Stimulated activated CD8-positive, alpha-beta memory T cell treated with anti-CD3 and anti-CD28 coated beads, Interleukin-12 subunit alpha, Interleukin-12 subunit beta, amount 100 ng/mL, for 4 hours (primary cell): ENCODE results near the gene PDE9A.

Experiments used
- DNase-seq: peaks from one replicate; pipeline ENCODE4 v3.0.0-alpha.2; 2020; ENCODE audit warnings: low read depth

PDE9A gene

GRCh38 chr21:42658320-42659105 is 5.1 kb downstream of the PDE9A start:
- no peak for DNase-seq

- no peak for DNase-seq
Observed at GRCh38 chr21:42659416-42660117, 6.1 kb downstream of the PDE9A start.

- DNase-seq: no peak
Observed at GRCh38 chr21:42660118-42660470, 6.7 kb downstream of the PDE9A start.

- no peak for DNase-seq
Observed at GRCh38 chr21:42661688-42662429, 8.4 kb downstream of the PDE9A start.

- no peak for DNase-seq
Observed at GRCh38 chr21:42662430-42663199, 9.2 kb downstream of the PDE9A start.

GRCh38 chr21:42663200-42663750 is 9.9 kb downstream of the PDE9A start:
- DNase-seq: no peak

GRCh38 chr21:42663860-42664535 is 10.6 kb downstream of the PDE9A start:
- DNase-seq: no peak

GRCh38 chr21:42664614-42665013 is 11.2 kb downstream of the PDE9A start:
- no peak for DNase-seq

GRCh38 chr21:42665026-42665425 is 11.6 kb downstream of the PDE9A start:
- no peak for DNase-seq

- no peak for DNase-seq
Observed at GRCh38 chr21:42665484-42665883, 12.1 kb downstream of the PDE9A start.

GRCh38 chr21:42666023-42666747 is 12.8 kb downstream of the PDE9A start:
- no peak for DNase-seq

GRCh38 chr21:42666925-42667324 is 13.5 kb downstream of the PDE9A start:
- no peak for DNase-seq

- DNase-seq: no peak
Observed at GRCh38 chr21:42668298-42668992, 15.0 kb downstream of the PDE9A start.

- no peak for DNase-seq
Observed at GRCh38 chr21:42669041-42669440, 15.6 kb downstream of the PDE9A start.

- DNase-seq: no peak
Observed at GRCh38 chr21:42670058-42670880, 16.8 kb downstream of the PDE9A start.

- DNase-seq: no peak
Observed at GRCh38 chr21:42670884-42671283, 17.5 kb downstream of the PDE9A start.

- DNase-seq: no peak
Observed at GRCh38 chr21:42671778-42672593, 18.6 kb downstream of the PDE9A start.
